ENCODE measurements around the gene PPIF.

DNA sequence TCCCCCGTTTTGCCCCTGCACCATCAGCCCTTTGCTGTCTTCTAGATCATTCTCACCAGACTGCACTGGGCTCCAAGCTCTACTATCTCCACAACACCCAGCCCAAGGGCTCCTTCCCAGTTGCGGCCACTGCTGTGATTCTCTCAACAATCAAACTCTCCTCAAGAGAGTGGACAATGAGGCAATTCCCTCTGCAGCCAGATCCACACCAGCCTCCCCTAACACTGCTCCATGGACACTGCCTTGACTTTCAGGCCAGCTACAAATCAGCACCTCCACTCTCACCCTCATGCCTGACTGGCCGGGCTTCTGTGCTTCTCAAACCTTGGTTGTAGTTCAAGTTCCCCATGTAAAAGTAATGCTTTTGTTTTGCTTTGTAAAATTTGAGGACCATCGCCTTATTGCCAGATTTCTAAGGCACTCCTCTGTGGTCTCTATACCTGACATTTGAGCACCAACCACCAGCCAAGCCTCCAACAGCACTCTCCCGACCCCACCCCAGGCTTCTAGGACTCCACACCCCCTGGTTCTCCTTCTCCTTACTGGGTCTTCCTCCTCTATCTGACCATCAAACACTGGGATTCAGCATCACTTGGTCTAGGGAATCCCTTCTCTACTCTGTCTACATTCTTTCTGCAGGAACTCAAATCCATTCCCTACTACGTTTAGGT is 45.4 kb downstream of the PPIF start:
- TF ChIP-seq, protein P1, sequence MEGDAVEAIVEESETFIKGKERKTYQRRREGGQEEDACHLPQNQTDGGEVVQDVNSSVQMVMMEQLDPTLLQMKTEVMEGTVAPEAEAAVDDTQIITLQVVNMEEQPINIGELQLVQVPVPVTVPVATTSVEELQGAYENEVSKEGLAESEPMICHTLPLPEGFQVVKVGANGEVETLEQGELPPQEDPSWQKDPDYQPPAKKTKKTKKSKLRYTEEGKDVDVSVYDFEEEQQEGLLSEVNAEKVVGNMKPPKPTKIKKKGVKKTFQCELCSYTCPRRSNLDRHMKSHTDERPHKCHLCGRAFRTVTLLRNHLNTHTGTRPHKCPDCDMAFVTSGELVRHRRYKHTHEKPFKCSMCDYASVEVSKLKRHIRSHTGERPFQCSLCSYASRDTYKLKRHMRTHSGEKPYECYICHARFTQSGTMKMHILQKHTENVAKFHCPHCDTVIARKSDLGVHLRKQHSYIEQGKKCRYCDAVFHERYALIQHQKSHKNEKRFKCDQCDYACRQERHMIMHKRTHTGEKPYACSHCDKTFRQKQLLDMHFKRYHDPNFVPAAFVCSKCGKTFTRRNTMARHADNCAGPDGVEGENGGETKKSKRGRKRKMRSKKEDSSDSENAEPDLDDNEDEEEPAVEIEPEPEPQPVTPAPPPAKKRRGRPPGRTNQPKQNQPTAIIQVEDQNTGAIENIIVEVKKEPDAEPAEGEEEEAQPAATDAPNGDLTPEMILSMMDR (IDR thresholded peaks at IDR 0.05), result no peak
- no peak for TF ChIP-seq POLR2A (IDR thresholded peaks at IDR 0.05)
